Uterus (tissue), 2 donors: ENCODE measurements around the gene ZNF285.
"Not testable (repeated sequence)": the region's sequence is repeated elsewhere in the genome, so short reads cannot be mapped to it uniquely, and the experiment has no call there.

Source experiments
- CTCF ChIP-seq, 4 experiments: fragments of 200-600 bp in 2 of 4; fragments of 450-650 bp in 2 of 4; sonication (generic) in 2 of 4; IDR thresholded peaks; one replicate each; pipeline ENCODE4 v1.5.1; 2016 to 2019; ENCODE audit warnings: antibody characterized with exemption in 4 of 4, mild to moderate bottlenecking in 2 of 4, moderate library complexity in 1 of 4
- POLR2A ChIP-seq, 2 donors: fragments of 450-650 bp; IDR thresholded peaks; one replicate each; pipeline ENCODE4 v1.6.1; 2016; ENCODE audit warnings: antibody characterized with exemption in 2 of 2, mild to moderate bottlenecking in 1 of 2, moderate library complexity in 1 of 2

GRCh38 chr19:44334639-44335038 lies 66.8 kb downstream of the ZNF285 start:
- not testable (repeated sequence) for TF ChIP-seq POLR2A, CTCF (IDR thresholded peaks at IDR 0.05)
